WTC11 (cell line): ENCODE results near the gene MEOX2. TPM values are rescaled to one million over a fixed set of nuclear protein-coding genes. Genes with fewer than 3 reads are reported as not detected.

ENCODE experiments used
- ATAC-seq: fragments of 200-7000 bp; cut with Tn5 transposase; 2 replicates; pipeline ENCODE4 v1.10.0; 2021; ENCODE audit warnings: mild to moderate bottlenecking, moderate library complexity
- CTCF ChIA-PET: fragments of 300-600 bp; sonication (Branson Sonifier 250); formaldehyde crosslinking; loops from one replicate; lab custom pipeline; 2021; ENCODE audit warnings: antibody characterized with exemption; lab: Charles Lee
- POLR2A ChIA-PET: fragments of 350-600 bp; sonication (Branson Sonifier 250); formaldehyde crosslinking; loops from one replicate; lab custom pipeline; 2021; ENCODE audit warnings: antibody characterized with exemption; lab: Charles Lee
- DNase-seq: peaks from one replicate; pipeline ENCODE4 v3.0.0; 2021; ENCODE audit warnings: low spot score
- H3K27ac Mint-ChIP-seq: 2 replicates; pipeline ENCODE4 v1.8.0; 2021; ENCODE audit warnings: mixed read lengths
- H3K27me3 Mint-ChIP-seq: 2 replicates; pipeline ENCODE4 v1.8.0; 2021; ENCODE audit warnings: low read depth, mild to moderate bottlenecking, moderate library complexity, mixed read lengths
- H3K36me3 Mint-ChIP-seq: 2 replicates; pipeline ENCODE4 v1.8.0; 2021; ENCODE audit warnings: mixed read lengths
- H3K4me1 Mint-ChIP-seq: 2 replicates; pipeline ENCODE4 v1.8.0; 2022; ENCODE audit warnings: mixed read lengths
- H3K4me3 Mint-ChIP-seq: 2 replicates; pipeline ENCODE4 v1.8.0; 2021; ENCODE audit warnings: mild to moderate bottlenecking, moderate library complexity, mixed read lengths
- H3K9me3 Mint-ChIP-seq: 2 replicates; pipeline ENCODE4 v1.8.0; 2021; ENCODE audit warnings: mixed read lengths
- EMX1 ChIP-seq: fragments of 250-450 bp; sonication (Bioruptor Pico); IDR thresholded peaks from 2 replicates; pipeline ENCODE4 v1.8.0; 2021; ENCODE audit warnings: mild to moderate bottlenecking
- FOXJ3 ChIP-seq: sonication (generic); formaldehyde crosslinking; IDR thresholded peaks from 2 replicates; pipeline ENCODE4 v1.9.0; 2021; ENCODE audit warnings: missing genetic modification reagents, mild to moderate bottlenecking, borderline replicate concordance
- FOXK1 ChIP-seq: sonication (generic); formaldehyde crosslinking; IDR thresholded peaks from 2 replicates; pipeline ENCODE4 v1.8.0; 2022; ENCODE audit warnings: mild to moderate bottlenecking, moderate library complexity, missing genetic modification reagents
- GTF2I ChIP-seq: fragments of 250-450 bp; sonication (Bioruptor Pico); conservative IDR thresholded peaks from 2 replicates; pipeline ENCODE4 v1.4.0; 2021; ENCODE audit warnings: mild to moderate bottlenecking
- IRF2 ChIP-seq: sonication (generic); formaldehyde crosslinking; IDR thresholded peaks from 2 replicates; pipeline ENCODE4 v1.8.0; 2022; ENCODE audit warnings: low read depth, missing genetic modification reagents, borderline replicate concordance
- JUN ChIP-seq: sonication (generic); formaldehyde crosslinking; IDR thresholded peaks from 2 replicates; pipeline ENCODE4 v1.8.0; 2023; ENCODE audit warnings: mild to moderate bottlenecking, missing genetic modification reagents
- MYBL2 ChIP-seq: sonication (generic); formaldehyde crosslinking; IDR thresholded peaks from 2 replicates; pipeline ENCODE4 v1.8.1; 2023; ENCODE audit warnings: mild to moderate bottlenecking, moderate library complexity, missing genetic modification reagents
- NFATC4 ChIP-seq: fragments of 250-450 bp; sonication (Bioruptor Pico); IDR thresholded peaks from 2 replicates; pipeline ENCODE4 v1.9.0; 2021; ENCODE audit warnings: mild to moderate bottlenecking
- RELA ChIP-seq: sonication (generic); formaldehyde crosslinking; IDR thresholded peaks from 2 replicates; pipeline ENCODE4 v1.8.1; 2022; ENCODE audit warnings: missing genetic modification reagents, mild to moderate bottlenecking, borderline replicate concordance
- TCF7 ChIP-seq: sonication (generic); formaldehyde crosslinking; IDR thresholded peaks from 2 replicates; pipeline ENCODE4 v1.8.0; 2022; ENCODE audit warnings: mild to moderate bottlenecking, low read depth, missing genetic modification reagents, moderate library complexity
- ZNF121 ChIP-seq: sonication (generic); formaldehyde crosslinking; IDR thresholded peaks from 2 replicates; pipeline ENCODE4 v1.8.0; 2023; ENCODE audit warnings: missing genetic modification reagents
- ZNF263 ChIP-seq: sonication (generic); formaldehyde crosslinking; IDR thresholded peaks from 2 replicates; pipeline ENCODE4 v1.8.1; 2022; ENCODE audit warnings: low read depth, mild to moderate bottlenecking, moderate library complexity, missing genetic modification reagents
- ZNF396 ChIP-seq: fragments of 250-450 bp; sonication (Bioruptor Pico); IDR thresholded peaks from 2 replicates; pipeline ENCODE4 v1.8.0; 2021; ENCODE audit warnings: mild to moderate bottlenecking, moderate library complexity, borderline replicate concordance
- total RNA-seq: library from RNA; stranded (reverse); gene quantifications from 3 replicates; pipeline ENCODE4 v1.2.3, GENCODE V29; 2021
- TF ChIP-seq, protein P1 (sequence below): sonication (generic); formaldehyde crosslinking; IDR thresholded peaks from 2 replicates; pipeline ENCODE4 v1.8.1; 2023; ENCODE audit warnings: mild to moderate bottlenecking, moderate library complexity, missing genetic modification reagents
- TF ChIP-seq, protein P2 (sequence below): sonication (generic); formaldehyde crosslinking; conservative IDR thresholded peaks from 2 replicates; pipeline ENCODE4 v1.8.1; 2023; ENCODE audit warnings: mild to moderate bottlenecking, low read depth, missing genetic modification reagents, moderate library complexity
- TF ChIP-seq, protein P3 (sequence below): sonication (generic); formaldehyde crosslinking; IDR thresholded peaks from 2 replicates; pipeline ENCODE4 v1.8.1; 2023; ENCODE audit warnings: mild to moderate bottlenecking, missing genetic modification reagents, moderate library complexity
- TF ChIP-seq, protein P4 (sequence below): sonication (generic); formaldehyde crosslinking; IDR thresholded peaks from 2 replicates; pipeline ENCODE4 v1.8.0; 2023; ENCODE audit warnings: missing genetic modification reagents
- TF ChIP-seq, protein P5 (sequence below): sonication (generic); formaldehyde crosslinking; conservative IDR thresholded peaks from 2 replicates; pipeline ENCODE4 v1.8.1; 2022; ENCODE audit warnings: mild to moderate bottlenecking, missing genetic modification reagents
- TF ChIP-seq, protein P6 (sequence below): fragments of 250-450 bp; sonication (Bioruptor Pico); IDR thresholded peaks from 2 replicates; pipeline ENCODE4 v1.9.0; 2021; ENCODE audit warnings: mild to moderate bottlenecking
- TF ChIP-seq, protein P7 (sequence below): sonication (generic); formaldehyde crosslinking; IDR thresholded peaks from 2 replicates; pipeline ENCODE4 v1.8.0; 2023; ENCODE audit warnings: mild to moderate bottlenecking, missing genetic modification reagents

The MEOX2 gene
- total RNA-seq, 1 experiment from 2014 or later = 0.07 TPM

DNA sequence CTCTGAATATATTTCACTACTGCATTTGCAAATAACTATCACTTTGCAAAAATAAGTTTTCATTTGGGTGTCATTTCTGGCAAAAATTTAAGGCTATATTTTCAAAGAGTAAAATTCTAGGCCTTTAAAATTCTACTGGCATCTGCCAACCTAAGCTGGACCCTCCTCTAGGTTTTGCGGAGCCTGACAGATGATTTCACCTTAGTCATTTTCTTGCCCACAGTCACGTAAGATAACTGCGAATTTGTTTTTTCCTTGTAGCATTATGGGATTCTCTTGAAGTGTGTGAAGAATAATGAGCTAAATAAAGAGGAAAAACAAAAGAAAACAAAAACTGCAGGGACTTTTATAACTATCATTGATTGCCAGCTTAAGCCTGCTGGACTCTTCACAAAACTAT, 7.8 kb downstream of the MEOX2 start:
- TF ChIP-seq, protein P1, sequence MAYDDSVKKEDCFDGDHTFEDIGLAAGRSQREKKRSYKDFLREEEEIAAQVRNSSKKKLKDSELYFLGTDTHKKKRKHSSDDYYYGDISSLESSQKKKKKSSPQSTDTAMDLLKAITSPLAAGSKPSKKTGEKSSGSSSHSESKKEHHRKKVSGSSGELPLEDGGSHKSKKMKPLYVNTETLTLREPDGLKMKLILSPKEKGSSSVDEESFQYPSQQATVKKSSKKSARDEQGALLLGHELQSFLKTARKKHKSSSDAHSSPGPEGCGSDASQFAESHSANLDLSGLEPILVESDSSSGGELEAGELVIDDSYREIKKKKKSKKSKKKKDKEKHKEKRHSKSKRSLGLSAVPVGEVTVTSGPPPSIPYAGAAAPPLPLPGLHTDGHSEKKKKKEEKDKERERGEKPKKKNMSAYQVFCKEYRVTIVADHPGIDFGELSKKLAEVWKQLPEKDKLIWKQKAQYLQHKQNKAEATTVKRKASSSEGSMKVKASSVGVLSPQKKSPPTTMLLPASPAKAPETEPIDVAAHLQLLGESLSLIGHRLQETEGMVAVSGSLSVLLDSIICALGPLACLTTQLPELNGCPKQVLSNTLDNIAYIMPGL (CRISPR knock-in tag) = no peak
- TF ChIP-seq ZNF121 (CRISPR knock-in tag) = no peak
- TF ChIP-seq IRF2 = no peak
- no peak for TF ChIP-seq ZNF396 (CRISPR knock-in tag)
- TF ChIP-seq, protein P2, sequence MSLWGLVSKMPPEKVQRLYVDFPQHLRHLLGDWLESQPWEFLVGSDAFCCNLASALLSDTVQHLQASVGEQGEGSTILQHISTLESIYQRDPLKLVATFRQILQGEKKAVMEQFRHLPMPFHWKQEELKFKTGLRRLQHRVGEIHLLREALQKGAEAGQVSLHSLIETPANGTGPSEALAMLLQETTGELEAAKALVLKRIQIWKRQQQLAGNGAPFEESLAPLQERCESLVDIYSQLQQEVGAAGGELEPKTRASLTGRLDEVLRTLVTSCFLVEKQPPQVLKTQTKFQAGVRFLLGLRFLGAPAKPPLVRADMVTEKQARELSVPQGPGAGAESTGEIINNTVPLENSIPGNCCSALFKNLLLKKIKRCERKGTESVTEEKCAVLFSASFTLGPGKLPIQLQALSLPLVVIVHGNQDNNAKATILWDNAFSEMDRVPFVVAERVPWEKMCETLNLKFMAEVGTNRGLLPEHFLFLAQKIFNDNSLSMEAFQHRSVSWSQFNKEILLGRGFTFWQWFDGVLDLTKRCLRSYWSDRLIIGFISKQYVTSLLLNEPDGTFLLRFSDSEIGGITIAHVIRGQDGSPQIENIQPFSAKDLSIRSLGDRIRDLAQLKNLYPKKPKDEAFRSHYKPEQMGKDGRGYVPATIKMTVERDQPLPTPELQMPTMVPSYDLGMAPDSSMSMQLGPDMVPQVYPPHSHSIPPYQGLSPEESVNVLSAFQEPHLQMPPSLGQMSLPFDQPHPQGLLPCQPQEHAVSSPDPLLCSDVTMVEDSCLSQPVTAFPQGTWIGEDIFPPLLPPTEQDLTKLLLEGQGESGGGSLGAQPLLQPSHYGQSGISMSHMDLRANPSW = no peak
- TF ChIP-seq FOXK1 = no peak
- no peak for TF ChIP-seq JUN (CRISPR knock-in tag)
- TF ChIP-seq RELA (CRISPR knock-in tag) = no peak
- TF ChIP-seq NFATC4 (CRISPR knock-in tag) = no peak
- TF ChIP-seq GTF2I (CRISPR knock-in tag) = no peak
- TF ChIP-seq, protein P3, sequence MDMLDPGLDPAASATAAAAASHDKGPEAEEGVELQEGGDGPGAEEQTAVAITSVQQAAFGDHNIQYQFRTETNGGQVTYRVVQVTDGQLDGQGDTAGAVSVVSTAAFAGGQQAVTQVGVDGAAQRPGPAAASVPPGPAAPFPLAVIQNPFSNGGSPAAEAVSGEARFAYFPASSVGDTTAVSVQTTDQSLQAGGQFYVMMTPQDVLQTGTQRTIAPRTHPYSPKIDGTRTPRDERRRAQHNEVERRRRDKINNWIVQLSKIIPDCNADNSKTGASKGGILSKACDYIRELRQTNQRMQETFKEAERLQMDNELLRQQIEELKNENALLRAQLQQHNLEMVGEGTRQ (CRISPR knock-in tag) = no peak
- no peak for TF ChIP-seq FOXJ3 (CRISPR knock-in tag)
- TF ChIP-seq, protein P4, sequence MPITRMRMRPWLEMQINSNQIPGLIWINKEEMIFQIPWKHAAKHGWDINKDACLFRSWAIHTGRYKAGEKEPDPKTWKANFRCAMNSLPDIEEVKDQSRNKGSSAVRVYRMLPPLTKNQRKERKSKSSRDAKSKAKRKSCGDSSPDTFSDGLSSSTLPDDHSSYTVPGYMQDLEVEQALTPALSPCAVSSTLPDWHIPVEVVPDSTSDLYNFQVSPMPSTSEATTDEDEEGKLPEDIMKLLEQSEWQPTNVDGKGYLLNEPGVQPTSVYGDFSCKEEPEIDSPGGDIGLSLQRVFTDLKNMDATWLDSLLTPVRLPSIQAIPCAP = no peak
- TF ChIP-seq, protein P5, sequence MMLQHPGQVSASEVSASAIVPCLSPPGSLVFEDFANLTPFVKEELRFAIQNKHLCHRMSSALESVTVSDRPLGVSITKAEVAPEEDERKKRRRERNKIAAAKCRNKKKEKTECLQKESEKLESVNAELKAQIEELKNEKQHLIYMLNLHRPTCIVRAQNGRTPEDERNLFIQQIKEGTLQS (CRISPR knock-in tag) = no peak
- TF ChIP-seq TCF7 (CRISPR knock-in tag) = no peak
- TF ChIP-seq, protein P6, sequence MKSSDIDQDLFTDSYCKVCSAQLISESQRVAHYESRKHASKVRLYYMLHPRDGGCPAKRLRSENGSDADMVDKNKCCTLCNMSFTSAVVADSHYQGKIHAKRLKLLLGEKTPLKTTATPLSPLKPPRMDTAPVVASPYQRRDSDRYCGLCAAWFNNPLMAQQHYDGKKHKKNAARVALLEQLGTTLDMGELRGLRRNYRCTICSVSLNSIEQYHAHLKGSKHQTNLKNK (CRISPR knock-in tag) = no peak
- no peak for TF ChIP-seq MYBL2 (CRISPR knock-in tag)

DNA sequence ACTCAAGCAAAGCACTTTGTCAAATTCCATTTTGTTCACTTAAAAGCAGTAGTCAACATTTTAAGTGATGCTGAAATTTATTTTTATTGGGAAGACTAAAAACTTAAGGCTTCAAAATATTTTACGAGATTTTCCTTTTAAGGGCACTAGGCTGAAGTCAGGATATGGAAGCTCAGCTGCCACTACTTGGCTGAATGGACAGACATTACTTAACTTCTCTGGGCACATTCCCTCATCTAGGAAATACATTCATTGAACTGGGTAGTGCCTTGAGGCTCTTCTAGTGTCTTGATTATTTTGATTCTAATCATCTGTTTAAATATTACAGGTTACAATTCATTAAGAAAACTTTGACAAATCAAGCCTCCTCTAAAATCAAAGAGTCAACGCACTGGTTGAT, 11.1 kb downstream of the MEOX2 start:
- no peak overlapping the region for H3K27ac Mint-ChIP-seq
- DNase-seq (no peak), ATAC-seq (no peak)
- no peaks in the 10 kb centered on the region for H3K9me3 Mint-ChIP-seq
- CTCF ChIA-PET = no interaction called here
- POLR2A ChIA-PET = no interaction called here
- no peaks in the 10 kb centered on the region for H3K27me3 Mint-ChIP-seq
- H3K4me1 Mint-ChIP-seq = no peaks in the 10 kb centered on the region
- no peak overlapping the region for H3K4me3 Mint-ChIP-seq
- no peaks in the 10 kb centered on the region for H3K36me3 Mint-ChIP-seq
- TF ChIP-seq EMX1 (CRISPR knock-in tag) (no peak), ZNF263 (no peak)
- TF ChIP-seq, protein P1 (CRISPR knock-in tag) = no peak
- TF ChIP-seq, protein P7, sequence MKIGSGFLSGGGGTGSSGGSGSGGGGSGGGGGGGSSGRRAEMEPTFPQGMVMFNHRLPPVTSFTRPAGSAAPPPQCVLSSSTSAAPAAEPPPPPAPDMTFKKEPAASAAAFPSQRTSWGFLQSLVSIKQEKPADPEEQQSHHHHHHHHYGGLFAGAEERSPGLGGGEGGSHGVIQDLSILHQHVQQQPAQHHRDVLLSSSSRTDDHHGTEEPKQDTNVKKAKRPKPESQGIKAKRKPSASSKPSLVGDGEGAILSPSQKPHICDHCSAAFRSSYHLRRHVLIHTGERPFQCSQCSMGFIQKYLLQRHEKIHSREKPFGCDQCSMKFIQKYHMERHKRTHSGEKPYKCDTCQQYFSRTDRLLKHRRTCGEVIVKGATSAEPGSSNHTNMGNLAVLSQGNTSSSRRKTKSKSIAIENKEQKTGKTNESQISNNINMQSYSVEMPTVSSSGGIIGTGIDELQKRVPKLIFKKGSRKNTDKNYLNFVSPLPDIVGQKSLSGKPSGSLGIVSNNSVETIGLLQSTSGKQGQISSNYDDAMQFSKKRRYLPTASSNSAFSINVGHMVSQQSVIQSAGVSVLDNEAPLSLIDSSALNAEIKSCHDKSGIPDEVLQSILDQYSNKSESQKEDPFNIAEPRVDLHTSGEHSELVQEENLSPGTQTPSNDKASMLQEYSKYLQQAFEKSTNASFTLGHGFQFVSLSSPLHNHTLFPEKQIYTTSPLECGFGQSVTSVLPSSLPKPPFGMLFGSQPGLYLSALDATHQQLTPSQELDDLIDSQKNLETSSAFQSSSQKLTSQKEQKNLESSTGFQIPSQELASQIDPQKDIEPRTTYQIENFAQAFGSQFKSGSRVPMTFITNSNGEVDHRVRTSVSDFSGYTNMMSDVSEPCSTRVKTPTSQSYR (CRISPR knock-in tag) = no peak
- TF ChIP-seq, protein P2 = no peak
- TF ChIP-seq, protein P3 (CRISPR knock-in tag) = no peak

More for the DNA sequence above, 7.8 kb downstream of the MEOX2 start:
- DNase-seq = no peak
- Mint-ChIP-seq H3K36me3 (no peaks in the 10 kb centered on the region), H3K9me3 (no peaks in the 10 kb centered on the region), H3K27me3 (no peaks in the 10 kb centered on the region), H3K27ac (no peak overlapping the region), H3K4me3 (no peak overlapping the region), H3K4me1 (no peaks in the 10 kb centered on the region)
- no peak for ATAC-seq
- ChIA-PET CTCF (interaction anchor here (1.1 kb wide), 1 partner anchor 9 kb away, joined by 3 read pairs; no protein-coding TSS in a partner anchor), POLR2A (no interaction called here)
